D721Med (cell line): ENCODE measurements around the gene CAMK2N2.
"Not testable (repeated sequence)": the region's sequence is repeated elsewhere in the genome, so short reads cannot be mapped to it uniquely, and the experiment has no call there.

ENCODE experiments used
- DNase-seq: peaks from one replicate; pipeline ENCODE4 v3.0.0; 2011; ENCODE audit warnings: low spot score; ENCODE audit not compliant: insufficient read length
- FAIRE-seq: peaks from 2 replicates; lab custom pipeline; 2011; peaks lifted over from hg19 to GRCh38; lab: Jason Lieb, UNC
- CTCF ChIP-seq: IDR thresholded peaks from 2 replicates; pipeline ENCODE4 v1.5.1; 2012; ENCODE audit warnings: mild to moderate bottlenecking, control low read depth; ENCODE audit not compliant: insufficient read depth; ENCODE audit errors: missing control alignments

CAMK2N2 gene

DNA sequence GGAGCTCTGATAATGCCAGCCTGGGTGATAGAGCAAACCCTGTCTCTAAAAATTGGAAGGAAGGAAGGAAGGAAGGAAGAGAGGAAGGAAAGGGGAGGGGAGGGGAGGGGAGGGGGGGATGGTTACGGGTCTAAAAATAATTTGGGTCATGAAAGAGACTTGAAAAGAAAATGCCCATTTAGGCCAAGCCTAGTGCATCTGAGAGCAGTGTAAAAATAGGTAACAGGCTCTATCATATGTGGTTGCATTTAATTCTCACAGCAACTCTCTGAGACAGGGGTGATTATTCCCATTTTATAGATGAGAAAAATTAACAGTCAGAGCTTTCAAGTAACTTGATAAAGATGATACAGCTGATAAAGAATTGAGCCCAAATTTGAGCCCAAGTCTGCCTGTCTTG is 10.9 kb upstream of the CAMK2N2 start:
- no peak for DNase-seq
- no peak for FAIRE-seq
- no peak for TF ChIP-seq CTCF

GRCh38 chr3:184267249-184267648 is 5.9 kb upstream of the CAMK2N2 start:
- FAIRE-seq = not testable (repeated sequence)

GRCh38 chr3:184262764-184263179 is 1.4 kb upstream of the CAMK2N2 start:
- no peak for TF ChIP-seq CTCF
- FAIRE-seq (no peak), DNase-seq (no peak)

More at GRCh38 chr3:184267249-184267648, 5.9 kb upstream of the CAMK2N2 start:
- not testable (repeated sequence) for DNase-seq

GRCh38 chr3:184261854-184262763 is 756 bp upstream of the CAMK2N2 start:
- FAIRE-seq (no peak), DNase-seq (no peak)
- TF ChIP-seq CTCF = no peak

GRCh38 chr3:184260724-184261269 is 556 bp downstream of the CAMK2N2 start:
- FAIRE-seq (no peak), DNase-seq (no peak)
- TF ChIP-seq CTCF = no peak

- no peak for DNase-seq
- TF ChIP-seq CTCF = no peak
- no peak for FAIRE-seq
Observed at GRCh38 chr3:184259878-184260723, 1.3 kb downstream of the CAMK2N2 start.

- no peak for TF ChIP-seq CTCF
- FAIRE-seq (no peak), DNase-seq (no peak)
Observed at GRCh38 chr3:184259396-184259877, 1.9 kb downstream of the CAMK2N2 start.
